Subcutaneous adipose tissue (tissue), 4 donors: Measurements from ENCODE around the gene LLCFC1. TPM values are rescaled to one million over a fixed set of nuclear protein-coding genes. Genes with fewer than 3 reads are reported as not detected.

ENCODE experiments used
- CTCF ChIP-seq: fragments of 450-650 bp; IDR thresholded peaks from one replicate; pipeline ENCODE4 v1.5.1; 2016; ENCODE audit warnings: low read depth, mild to moderate bottlenecking, control low read depth, antibody characterized with exemption, moderate library complexity
- total RNA-seq, 4 donors: library from RNA; depleted of rRNA; stranded (reverse); fragments of >200 nt; gene quantifications; one replicate each; pipeline ENCODE4 v1.1.0, GENCODE V29; 2016

LLCFC1 gene
- total RNA-seq, 4 donors from 2014 or later, result not detected

DNA sequence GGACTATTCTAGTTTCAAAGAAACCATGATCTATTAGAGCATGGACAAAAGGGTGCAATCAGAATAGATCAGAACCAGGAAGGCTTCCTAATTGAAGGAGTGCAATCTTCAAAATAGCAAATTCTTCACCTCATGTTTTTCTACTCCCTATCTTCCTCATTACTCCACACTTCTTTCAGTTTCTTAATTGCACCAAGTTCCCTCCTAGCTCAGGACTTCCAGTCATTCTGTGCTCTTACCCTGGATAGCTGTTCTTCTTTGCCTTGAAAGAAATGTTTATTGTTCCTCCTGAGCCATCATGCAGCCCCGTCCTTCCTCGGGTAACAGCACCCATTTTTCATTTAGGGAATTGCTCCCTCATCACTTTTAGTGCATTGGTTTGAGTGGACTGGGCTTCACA lies 28.8 kb upstream of the LLCFC1 start:
- TF ChIP-seq CTCF, result no peak

DNA sequence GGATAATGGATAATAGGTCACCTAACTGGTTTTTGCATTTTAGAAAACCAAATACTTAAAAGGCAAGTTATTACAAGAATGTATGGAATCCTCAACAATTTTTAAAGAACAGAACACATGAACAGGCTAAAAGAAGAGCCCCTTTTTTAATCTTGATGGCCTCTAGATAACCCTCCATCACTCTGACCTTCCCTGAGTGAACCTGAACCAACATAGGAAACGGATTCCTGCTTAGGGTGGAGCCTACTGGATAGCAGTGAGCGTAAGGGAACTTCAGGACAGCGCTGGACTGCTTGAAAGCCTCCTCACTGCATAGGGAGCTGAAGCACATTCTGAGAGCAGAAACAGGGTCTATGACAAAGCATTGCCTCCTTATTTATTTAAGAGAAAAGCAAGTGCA lies 26.2 kb upstream of the LLCFC1 start:
- TF ChIP-seq CTCF, result no peak

DNA sequence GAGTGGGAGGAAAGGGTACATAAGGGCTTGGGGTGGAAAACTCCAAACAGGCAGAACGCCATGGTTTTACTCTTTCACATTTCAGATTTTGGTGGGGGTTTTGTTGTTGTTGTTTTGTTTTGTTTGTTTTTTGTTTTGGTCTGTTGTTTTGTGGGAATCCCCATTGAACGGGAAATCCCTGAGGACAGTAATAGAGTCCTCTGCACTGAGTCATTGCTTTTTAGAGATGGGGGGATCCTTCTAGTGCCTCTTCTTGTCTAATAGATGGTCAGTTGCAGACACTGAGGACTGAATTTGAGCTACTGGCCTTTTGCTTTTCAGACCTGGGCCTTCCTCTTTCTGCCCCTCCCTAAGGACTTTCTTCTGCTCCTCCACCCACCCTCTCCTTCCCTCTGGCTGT lies 25.7 kb upstream of the LLCFC1 start:
- TF ChIP-seq CTCF, result no peak

GRCh38 chr7:142914121-142914520 lies 25.2 kb upstream of the LLCFC1 start:
- no peak for TF ChIP-seq CTCF

DNA sequence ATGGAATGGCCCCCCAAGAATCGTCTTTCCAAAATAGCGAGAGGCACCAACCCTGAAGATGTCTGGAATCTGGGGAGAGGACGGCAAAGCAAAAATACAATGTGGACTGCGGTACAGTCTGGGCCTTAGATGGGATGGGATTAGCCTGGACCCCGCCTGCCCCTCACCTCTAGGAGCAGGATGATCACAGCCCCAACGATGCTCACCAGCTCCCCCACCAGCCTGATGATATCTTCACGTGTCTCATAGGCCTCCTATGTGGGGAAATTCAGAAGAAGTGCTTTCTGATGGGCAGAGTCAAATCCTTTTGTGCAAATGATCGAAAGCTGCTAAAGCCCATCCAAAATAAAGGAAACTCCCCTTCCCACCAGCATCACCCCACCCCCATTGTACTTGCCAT lies 24.0 kb upstream of the LLCFC1 start:
- no peak for TF ChIP-seq CTCF

DNA sequence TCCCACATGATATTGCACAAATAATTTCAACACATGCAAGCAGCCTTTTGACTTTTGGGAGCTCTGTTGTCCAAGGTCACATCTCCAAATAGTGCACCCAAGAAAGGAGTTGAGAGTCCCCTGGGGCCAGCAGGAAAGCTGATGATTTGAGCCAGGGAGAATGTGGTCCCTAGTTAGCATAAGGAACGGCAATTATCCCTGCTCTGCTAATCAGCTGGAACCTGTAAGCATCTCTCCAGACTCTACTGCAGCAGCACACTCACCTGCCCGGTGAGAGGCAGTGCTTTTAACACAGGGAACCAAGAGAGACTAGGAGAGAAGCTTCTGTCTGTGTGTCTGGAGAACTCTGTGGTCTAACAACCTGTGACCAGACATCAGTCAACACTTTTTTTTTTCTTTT lies 22.8 kb upstream of the LLCFC1 start:
- TF ChIP-seq CTCF, result no peak

DNA sequence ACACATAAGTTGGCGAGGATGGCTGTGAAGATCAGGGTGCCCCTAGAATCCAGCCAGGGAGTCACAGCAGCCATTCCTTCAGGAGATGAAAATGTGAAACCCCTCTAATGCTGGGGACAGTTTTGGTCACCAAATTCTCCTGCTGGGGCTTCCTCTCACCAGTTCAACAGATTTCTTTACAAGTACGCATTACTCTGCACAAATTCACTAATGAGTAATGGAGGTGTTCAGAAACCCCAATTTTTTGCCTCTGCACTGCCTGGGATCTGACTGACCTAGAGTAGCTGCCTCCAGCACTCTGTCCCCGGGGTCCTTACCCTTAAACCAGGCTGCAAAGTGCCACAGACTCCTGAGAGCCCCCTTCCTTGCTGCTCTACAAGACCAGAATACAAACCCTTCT lies 21.8 kb upstream of the LLCFC1 start:
- no peak for TF ChIP-seq CTCF

GRCh38 chr7:142918901-142919300 lies 20.4 kb upstream of the LLCFC1 start:
- TF ChIP-seq CTCF, result no peak
